Muscle of back (tissue), 11 donors: Measurements from ENCODE around the gene ZBTB16. TPM values are rescaled to one million over a fixed set of nuclear protein-coding genes. Genes with fewer than 3 reads are reported as not detected.
A peak's percentile ranks its signal among the peaks of the same experiment; 100 is the strongest.

Experiments
- DNase-seq, 3 donors: peaks; one replicate each; pipeline versions ENCODE4 v3.0.0 to v3.0.0-alpha.2; 2013
- polyA plus RNA-seq, 10 donors: library from polyadenylated mRNA; unstranded; fragments of 120-200 nt; gene quantifications; one replicate each; pipeline ENCODE4 v1.2.1, GENCODE V29; 2013; ENCODE audit not compliant: insufficient read length in 10 of 10

The ZBTB16 gene
- polyA plus RNA-seq, 10 donors: 3.2 to 10.1 (median 5.9) TPM

DNA sequence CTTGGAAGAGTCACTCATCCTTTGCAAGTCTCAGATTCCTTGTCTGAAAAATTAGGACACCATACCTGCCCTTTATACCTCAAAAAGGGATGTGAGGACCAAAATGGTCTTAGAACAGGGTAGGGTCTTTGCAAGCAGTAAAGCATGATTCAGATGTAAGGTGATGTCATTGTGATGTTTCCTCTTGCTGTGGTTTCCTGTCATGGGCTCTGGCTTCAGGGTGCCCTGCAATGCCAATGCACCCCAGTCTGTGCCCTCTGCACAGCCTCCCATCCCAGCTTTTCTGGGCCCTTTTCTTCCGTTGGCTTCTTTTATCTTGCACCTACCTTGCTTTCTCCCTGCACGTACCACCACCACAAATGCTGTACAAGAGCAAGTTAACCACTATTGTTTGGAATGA lies 148.9 kb downstream of the ZBTB16 start:
- DNase-seq: no peak

DNA sequence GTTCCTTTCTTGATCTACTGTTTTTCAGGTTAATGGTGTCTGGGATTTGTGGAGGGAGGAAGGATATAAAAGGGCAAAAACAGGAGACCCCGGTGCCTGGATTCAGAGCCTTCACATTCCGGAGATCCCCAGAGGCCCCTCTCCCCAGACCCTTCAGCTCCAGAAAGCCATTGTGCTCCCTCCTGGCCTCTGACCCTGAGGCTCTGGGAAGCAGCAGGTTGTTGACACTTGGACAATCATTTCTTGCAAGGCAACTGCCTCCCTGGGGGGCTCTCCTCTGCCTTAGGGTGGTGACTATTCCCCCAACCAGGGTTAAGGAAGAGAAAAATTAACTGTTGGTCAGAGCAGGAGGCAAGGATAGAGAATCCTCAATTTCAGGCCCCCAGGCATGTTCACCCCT lies 149.8 kb downstream of the ZBTB16 start:
- no peak for DNase-seq

DNA sequence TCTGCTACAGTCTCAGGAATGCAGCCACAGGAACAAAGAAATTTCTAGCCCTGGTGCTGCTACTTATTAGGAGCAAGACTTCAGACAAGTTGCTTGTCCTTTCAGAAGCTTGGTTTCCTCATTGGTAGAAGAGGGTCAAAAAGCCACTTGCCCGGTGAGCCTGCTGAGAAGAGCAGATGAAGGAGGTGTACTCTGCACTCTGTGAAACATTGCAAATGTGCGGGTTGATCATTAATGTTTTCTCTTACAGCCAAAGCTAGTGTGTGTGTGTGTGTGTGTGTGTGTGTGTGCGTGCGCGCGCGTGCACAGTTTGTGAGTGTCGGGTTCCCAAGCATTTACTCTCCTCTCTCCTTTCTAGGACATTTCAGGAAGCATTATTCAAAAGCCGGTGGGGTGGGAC lies 150.4 kb downstream of the ZBTB16 start:
- DNase-seq: no peak

DNA sequence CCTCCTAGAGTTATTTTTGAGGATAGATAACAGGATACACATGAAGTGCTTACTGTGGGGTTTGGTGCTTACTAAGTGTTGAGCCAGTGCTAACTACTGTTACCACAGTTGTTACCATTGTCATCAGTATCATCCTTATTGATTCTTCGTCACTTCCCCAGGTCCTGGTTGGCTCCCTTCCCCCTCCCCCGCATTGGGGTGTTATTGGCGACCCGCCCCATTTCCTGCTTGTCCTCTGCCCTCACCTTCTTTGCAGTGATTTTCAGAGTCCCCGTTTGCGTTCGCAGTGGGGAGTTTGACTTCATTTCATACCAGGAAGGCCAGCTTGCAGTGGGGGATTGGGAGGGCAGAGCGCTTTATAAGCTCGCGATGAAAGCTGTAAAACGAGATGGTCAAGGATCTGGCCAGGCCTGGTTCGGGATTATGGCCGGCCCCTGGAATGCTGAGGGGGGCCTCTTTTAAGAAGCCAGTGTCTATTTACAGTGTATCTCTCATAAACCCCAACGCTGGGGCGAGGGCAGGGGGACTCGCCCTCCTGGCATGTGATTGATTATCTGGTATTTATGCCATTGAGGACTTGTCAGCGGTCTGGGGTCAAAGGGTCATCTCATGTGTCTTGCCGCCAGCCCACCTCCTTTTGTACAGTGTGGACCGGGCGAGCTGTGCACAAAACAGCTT lies 152.1 kb downstream of the ZBTB16 start:
- DNase-seq: no peak

DNA sequence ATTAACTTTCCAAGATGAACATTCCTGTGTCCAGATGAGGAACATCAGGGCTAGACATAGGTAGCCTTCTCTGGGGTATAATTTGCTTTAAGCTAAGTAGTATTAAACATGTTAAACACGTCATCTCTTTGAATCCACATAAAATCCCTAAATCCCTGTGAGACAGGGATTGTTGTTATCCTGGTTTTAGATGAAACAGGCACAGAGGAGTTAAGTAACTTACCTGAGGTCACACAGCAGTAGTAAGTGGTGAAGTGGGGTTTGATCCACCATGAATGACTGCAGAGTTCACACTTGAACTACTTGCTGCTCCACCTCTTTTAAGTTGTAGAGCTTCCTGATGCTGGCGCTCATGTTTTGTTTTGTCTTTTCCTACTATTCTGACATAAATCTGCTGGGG lies 154.1 kb downstream of the ZBTB16 start:
- no peak for DNase-seq

DNA sequence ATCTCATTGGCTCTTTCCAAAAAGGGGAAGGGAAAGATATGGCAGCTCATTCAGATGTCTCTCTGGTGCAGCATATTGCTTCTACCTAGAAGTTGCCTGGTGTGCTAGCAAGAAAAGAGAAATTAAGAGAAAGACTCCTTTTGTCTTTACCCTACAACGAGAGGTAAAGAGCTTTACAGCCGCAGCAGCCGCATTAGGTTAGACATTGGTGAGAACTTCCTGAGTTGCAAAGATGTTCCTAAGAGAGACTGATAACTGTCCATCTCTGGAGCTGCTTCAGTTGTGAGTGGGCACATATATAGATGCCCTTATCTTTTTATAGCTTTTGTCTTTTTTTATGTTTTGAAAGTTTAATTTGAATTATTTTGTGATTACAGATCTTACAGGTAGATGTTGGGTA lies 155.9 kb downstream of the ZBTB16 start:
- no peak for DNase-seq

DNA sequence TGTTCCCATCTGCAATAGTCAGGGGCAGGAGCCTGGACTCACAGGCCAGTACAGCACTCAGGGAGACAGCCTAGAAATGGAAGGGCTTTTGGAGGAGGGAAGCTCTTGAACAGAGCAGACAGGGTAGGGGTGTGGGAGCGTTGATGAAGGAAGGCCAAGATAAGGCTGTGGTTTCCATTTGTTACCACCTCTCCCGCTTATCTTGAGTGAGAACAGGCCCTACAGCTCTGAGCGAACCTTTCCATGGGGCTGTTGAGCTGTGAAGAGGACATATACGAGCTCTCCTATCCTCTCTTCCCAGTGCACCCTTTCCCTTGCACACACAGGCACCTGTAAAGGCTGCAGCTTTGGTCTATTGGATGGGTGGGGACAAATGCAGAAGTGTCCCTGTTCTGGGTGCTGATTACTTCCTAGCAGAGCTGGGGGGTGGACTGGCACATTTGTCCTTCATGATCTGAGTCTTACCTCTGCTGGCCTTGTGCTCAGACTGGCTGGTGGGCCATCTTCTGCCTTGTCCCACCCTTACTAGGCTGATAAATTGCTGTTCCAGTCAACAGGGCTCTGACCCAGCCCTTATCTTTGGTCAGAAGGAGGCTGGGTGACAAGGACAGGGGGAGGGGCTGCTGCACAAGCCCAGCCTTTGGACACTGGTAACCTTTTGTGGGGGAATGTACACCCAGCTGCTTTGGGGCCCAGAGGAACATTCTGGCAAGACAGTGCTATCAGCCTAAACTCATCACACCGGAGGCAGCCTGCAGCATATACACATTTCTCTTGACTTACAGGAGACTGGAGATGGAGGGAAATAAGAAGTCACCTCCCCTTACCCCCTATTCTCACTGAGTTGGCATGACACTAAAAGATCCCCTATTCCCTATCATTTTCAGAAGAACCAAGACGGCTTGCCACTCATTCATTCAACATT lies 156.6 kb downstream of the ZBTB16 start:
- DNase-seq: no peak

DNA sequence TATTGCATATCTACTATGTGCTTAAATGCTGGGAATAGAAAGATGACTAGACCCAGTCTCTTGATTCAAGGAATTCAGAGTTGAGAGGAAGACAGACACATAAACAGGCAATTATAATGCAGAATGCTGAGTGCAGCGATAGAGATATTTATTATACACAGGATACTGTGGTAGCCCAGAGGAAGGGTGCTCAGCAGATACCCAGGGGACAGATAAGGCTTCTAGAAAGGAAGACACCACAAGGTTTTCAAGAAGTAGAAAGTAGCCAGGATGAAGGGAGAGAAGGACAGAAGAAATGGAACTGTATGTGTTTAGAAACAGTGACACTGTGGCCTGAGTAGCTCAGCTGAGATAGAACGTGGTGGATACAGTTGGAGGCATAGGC lies 157.3 kb downstream of the ZBTB16 start:
- no peak for DNase-seq

DNA sequence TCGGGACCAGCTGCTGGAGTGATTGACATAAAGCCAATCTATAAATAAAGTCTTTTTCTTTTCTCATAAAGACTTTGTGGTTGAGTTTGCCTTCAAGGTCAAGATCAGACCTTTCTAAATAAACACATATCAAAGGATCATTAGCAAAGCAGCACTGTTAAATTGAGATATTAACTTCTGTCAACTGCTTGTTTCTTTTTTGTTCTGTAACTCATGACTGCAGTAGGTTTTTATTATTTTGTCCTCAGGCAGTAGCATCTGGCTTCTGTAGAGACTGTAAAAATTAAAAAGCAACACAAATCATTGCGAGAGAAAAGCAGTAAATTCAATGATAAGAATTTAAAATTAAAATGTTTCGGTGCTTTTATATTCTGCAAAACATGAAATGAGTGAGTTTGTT lies 159.0 kb downstream of the ZBTB16 start:
- DNase-seq: no peak

DNA sequence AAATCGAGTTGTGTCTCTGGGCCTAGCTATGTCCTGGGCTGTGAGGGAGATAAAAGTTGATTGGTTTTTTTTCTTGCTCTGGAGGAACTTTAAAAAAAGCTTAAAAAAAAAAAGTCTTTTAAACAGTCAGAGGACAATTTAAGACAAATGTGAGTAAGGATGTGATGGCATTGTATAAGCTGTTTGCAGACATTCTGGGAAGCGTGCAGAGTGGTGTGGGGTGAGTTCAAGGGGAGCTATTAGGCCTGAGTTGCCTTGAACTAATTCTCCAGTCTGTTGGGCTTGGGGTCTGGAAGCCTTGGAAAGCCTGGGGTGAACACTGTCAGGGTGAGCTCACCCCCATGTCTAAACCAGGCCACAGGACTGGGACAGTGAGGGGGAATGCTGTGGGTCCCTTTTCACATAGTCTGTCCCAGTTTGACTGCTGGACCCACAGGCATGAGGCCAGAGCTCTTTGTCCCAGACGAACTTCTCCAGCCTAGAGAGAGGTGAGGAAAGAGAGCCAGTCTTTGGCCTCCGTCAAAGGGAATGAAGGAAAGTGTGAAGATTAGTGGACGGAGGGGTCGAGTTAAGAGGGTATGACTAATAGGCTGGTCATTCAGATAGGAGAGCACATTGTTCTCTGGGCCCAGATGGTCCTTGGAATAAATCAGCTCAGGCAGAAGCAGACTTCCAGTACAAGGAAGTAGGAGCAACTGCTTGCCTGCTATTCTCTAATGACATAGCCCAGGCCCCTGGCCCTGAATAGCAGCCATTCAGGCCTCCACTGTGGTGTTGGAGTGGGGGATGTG lies 160.2 kb downstream of the ZBTB16 start:
- no peak for DNase-seq

DNA sequence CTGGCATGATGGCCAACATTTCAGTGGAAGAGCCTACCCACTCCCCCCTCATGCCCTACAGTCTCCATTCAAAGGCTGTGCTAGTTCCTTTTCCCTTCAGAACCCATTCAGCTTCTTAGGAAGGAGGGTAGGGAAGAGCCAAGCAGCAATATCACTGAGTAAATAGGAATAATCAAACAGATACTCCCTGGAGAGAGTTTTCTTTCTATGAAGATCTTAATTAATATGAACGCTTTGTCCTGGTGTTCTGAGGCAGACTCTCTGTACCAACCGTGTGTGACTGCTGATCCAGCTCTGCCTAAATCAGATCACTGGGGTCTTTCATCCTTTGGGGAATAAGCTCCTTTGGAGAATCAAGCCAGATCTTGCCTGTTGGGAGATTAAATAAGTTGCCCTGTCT lies 161.5 kb downstream of the ZBTB16 start:
- no peak for DNase-seq

DNA sequence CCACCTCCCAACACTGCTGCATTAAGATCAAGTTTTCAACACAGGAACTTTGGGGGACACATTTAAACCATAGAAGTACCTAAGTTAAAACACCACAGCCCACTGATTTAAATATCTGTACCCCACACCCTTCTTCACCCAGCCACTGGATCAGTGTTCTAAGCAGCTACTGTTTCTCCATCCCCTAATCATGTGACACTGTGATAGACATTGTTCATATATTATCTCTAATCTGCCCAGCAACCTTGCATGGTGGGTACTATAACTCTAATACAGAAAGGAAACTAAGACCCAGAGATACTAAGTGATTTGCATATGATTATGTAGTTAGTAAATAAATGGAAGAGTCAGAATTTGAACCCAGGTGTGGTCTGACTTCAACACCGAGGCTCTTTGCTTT lies 166.2 kb downstream of the ZBTB16 start:
- DNase-seq: no peak

DNA sequence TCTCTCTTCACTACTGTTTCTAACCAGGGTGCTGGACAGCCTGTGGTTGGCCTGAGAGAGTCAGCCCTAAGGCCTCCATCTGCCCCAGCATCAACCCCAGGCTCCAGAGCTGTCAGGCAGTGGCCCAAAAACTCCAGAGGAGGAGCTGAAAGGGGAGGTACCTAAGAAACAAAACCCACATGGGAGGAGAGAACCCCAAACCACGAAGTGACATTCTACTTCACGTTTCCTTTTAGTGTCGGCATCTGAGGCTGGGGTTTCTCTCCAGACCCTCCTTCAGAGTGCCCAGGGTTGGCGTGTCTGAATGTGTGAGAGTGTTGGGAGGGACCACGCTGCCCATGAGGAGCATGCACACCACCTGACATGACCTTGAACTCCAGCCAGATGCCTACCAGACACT lies 166.8 kb downstream of the ZBTB16 start:
- no peak for DNase-seq

DNA sequence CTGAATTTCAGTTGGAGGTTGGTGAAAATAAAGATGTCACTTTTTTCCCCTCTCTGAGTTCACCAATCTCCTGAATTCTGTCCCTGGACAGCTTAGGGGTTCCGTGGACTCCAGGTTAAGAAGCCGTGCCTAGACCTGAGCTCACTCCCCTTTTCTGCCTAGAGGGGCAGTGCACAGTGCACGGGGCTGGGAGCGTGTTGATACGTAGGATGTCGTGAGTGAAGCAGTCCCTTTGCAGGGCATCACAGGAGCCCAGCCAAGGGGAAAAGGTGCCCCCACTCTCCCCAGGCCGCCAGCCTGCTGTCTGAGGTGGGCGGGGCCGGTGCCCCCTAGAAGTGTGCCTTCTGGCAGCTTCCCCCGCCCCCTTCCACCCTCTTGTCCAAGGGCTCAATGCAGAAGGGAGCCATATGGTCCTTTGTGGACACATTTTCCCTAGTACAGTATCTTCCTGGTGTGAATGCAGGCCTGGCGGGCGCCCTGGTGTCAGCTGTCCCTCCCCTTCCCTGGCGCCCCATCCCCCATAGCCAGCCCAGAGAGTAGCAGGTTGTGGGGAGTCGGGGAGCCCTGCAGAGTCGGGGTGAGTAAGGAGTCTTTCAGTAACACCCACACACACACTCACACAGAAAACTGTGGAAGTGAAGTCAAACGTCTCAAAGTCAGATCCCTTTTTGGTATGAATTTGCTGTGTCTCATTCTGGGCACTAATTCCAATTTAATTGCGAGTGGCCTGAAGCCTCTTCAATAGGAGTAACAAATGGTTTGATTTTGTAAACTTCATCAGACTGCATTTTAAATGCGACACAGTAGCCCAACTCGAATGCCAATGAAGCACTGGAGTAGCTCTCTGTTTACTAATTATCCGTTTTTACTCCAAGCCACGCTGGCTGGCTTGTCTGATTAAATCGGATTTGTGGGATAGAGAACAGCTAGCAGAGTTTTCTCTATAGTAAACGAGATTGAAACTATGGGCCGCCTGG lies 169.2 kb downstream of the ZBTB16 start:
- DNase-seq: peak in 1 of 3 donors; percentile 48

DNA sequence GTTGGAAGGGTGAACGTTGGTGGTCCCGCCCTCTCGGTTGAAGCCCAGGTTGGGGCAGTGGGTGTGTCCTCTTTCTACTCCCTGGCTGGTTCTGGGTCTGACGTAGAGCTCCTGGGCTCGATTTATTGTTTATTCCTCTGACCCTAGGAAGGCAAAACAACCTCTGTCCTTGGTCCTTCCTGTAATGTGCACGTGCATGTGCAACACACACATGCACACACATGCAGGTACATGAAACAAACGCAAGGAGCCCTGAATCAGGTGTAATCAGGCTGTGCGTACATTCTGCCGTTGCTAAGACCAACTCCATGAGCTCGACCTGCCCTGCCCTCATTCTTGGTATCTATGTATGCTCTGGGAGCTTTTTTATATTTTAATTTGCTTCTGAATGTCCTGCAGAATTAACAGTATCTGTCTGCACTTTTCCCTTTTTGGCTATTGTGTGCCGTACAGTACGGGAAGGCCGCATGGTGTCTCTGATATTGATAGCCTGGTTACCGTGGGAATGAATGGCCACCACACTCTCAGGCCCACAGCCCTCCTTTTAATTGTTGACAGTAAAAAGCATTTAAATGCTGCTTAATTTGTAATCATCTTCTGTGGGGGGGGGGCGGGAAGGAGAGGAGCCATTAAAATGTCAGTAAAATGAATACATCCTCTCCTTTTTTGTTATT lies 170.7 kb downstream of the ZBTB16 start:
- DNase-seq: no peak

DNA sequence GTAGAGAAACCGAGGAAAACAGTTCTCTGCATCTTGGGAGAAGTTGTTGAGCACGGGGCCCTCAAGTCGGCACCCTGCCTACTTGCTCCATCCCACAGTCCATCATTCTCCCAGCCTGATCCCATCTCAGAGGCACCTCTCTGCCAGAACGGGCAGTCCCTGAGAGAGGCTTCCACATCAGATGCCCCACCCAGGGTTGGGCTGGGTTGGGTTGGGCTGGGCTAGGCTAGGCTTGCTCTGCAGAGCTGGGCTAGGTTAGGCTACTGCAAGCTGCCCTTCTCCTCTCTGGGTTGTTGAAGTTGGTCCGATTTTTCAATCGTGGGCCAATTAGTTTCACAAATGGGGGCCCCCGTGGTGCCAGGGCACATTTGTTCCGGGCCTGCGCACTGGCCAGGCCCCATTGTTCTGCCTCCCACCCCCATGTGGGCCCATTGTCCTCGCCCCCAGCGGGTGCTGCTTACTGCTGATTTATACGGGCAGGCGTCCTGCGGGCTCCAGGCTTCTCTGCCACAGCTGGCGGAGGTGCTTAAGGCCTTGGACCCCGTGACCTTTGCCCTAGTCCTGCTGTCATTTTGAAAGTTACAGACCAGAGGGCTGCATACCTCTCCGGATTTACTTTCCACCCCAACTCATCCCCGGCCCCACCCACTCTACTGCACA lies 173.0 kb downstream of the ZBTB16 start:
- no peak for DNase-seq

DNA sequence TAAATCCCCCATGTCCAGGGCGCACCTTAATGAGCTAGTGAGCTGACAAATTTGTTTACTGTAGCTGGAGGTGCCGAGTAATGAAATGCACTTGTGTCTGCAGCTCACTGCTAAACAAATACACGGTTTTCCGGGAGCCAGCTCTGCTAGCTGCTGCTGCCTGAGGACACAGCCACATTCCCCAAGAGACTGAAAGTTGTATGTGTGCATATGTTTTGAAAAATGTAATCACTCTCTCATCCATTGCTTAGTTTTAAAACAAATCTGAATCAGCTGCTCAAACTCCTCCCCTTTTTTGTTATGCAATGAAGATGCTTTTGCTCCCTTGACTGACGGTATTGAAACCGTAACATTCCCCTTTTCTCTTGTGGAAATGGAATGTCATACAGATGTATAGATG lies 174.2 kb downstream of the ZBTB16 start:
- DNase-seq: peak in 1 of 3 donors; percentile 34

DNA sequence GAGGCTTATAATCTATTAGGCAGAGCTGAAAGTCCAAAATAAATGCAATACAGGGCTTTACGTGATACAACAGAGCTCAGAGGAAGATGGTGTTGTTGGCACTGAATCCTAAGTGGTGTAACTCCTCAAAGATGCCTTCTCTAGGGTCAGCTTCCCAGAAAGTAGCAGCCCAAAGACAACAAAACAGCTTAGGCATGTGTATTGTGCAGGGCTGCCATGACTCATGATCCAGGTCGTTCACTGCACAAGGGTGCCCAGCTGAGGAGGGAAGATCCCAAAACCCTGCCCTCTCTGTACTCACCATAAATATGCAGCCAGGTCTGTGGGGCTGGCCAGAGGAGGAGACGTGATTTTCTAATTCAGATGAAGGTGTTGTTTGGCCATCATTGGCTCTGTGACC lies 177.3 kb downstream of the ZBTB16 start:
- no peak for DNase-seq

DNA sequence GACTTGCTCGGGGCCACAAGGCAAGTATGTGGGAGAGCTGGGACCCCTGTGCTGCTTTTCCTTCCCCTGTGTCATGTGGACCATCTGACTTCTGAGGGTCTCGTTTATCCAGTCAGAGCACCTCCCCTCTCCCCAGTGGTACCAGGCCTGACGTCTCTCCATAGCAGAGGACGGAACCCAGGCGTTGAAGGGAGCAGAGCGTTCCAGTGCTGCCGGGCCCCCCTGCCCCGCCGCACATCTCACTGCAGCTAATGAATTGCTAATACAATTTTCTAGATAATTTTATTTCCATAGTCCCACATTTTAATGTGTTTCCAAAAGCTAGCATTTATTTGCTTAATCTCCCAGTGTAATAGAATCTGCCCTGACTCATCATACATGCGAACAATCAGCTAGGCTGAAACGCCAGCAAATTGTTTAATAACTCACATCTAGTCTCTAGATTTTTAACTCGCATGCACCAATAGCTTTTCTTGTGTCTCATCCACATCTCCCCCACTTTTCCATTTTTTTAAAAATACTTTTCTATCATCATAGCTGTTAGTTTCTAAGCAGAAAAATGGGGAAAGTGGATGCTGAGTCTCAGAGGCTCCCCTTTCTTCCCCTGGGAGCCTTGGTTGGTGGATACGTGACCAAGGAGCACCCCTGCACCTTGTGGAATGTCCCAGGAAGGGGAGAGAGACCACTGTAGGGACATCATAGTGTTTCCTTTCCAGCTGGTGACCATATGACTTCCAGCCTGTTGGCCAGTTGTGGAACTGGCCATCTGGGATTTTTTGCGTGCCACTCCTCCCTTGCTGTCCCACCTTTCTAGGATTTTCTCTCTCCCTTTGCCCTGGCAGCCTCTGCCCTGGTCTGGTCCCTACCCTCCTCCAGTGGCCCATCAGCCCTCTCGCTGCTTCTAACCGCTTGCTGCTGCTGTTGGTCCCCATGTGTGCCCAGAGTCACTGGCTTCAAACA lies 178.1 kb downstream of the ZBTB16 start:
- DNase-seq: no peak
